ENCODE data around the gene IQCE.

Gene IQCE

DNA sequence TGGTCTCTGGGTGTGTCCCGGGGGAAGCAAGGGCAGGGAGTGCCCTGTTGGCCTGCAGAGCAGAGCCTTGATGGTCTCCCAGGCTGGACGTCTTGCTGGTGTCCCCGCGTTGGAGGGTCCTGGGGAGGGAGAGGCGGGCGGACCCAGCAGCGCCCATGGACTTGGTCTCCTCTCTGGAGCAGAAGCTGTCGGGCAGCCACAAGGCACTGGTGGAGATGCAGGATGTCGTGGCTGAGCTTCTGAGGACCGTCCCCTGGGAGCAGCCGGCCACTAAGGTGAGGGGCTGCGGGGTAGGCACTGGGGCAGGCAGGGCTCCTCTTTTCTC, 93.9 kb downstream of the IQCE start:
- TF ChIP-seq, protein P1, sequence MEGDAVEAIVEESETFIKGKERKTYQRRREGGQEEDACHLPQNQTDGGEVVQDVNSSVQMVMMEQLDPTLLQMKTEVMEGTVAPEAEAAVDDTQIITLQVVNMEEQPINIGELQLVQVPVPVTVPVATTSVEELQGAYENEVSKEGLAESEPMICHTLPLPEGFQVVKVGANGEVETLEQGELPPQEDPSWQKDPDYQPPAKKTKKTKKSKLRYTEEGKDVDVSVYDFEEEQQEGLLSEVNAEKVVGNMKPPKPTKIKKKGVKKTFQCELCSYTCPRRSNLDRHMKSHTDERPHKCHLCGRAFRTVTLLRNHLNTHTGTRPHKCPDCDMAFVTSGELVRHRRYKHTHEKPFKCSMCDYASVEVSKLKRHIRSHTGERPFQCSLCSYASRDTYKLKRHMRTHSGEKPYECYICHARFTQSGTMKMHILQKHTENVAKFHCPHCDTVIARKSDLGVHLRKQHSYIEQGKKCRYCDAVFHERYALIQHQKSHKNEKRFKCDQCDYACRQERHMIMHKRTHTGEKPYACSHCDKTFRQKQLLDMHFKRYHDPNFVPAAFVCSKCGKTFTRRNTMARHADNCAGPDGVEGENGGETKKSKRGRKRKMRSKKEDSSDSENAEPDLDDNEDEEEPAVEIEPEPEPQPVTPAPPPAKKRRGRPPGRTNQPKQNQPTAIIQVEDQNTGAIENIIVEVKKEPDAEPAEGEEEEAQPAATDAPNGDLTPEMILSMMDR (IDR thresholded peaks at IDR 0.05) = no peak

DNA sequence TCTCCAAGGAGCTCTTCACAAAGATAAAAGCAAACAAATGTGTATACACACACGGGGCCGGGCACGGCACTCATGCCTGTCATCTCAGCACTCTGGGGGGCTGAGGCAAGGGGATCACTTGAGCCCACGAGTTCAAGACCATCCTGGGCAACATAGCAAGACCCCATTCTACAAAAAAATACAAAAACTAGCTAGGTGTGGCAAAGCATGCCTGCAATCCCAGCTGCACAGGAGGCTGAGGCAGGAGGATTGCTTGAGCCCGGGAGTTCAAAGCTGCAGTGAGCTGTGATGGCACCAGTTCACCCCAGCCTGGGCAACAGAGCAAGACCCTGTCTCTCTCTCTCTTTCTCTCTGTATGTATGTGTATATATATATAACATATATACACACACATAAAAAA, 95.3 kb downstream of the IQCE start:
- TF ChIP-seq, protein P1 (IDR thresholded peaks at IDR 0.05) = no peak

DNA sequence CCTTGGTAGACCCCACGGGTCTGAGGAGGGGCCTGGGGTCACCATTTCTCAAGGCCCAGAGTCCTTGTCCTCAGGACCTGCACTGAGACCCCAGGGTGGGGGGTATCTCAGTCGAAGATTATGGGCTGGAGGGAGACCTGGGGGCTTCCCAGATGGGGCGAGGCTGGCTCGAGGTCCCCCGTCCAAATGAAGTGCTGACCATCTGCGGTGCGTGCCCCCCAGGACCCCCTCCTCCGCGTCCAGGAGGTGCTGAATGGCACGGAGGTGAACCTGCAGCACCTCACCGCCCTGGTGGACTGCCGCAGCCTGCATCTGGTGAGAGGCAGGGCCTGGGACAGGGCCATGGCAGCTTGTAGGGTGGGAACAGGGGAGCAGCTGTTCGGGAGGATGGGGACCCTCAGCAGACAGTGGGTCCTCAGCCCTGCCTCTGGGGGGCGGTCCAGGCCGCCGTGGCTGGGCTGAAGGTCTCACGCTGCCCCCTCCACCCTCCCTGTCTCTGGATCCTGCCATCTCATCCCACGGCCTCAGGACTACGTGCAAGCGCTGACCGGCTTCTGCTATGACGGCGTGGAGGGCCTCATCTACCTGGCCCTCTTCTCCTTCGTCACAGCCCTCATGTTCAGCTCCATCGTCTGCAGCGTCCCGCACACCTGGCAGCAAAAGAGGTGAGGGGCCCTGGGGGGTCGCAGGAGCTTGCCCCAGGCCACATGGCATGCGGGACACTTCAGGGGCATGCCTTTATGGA, 97.3 kb downstream of the IQCE start:
- TF ChIP-seq, protein P1 (IDR thresholded peaks at IDR 0.05) = no peak

DNA sequence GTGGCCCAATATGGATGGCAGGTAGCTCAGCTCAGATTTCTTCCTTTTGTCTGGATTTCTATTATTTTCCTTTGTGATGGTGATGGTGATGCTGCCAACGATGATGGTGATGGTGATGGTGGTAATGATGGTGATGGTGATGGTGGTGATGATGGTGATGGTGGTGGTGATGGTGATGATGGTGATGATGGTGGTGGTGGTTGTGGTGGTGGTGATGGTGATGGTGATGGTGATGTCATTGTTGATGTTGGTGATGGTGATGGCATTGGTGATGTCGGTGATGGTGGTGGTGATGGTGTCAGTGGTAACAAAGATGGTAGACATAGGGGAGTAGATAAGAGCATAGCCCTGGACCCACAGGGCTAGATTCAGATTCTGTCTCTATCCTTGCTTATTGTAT, 98.4 kb downstream of the IQCE start:
- TF ChIP-seq, protein P1 (IDR thresholded peaks at IDR 0.05) = no peak

DNA sequence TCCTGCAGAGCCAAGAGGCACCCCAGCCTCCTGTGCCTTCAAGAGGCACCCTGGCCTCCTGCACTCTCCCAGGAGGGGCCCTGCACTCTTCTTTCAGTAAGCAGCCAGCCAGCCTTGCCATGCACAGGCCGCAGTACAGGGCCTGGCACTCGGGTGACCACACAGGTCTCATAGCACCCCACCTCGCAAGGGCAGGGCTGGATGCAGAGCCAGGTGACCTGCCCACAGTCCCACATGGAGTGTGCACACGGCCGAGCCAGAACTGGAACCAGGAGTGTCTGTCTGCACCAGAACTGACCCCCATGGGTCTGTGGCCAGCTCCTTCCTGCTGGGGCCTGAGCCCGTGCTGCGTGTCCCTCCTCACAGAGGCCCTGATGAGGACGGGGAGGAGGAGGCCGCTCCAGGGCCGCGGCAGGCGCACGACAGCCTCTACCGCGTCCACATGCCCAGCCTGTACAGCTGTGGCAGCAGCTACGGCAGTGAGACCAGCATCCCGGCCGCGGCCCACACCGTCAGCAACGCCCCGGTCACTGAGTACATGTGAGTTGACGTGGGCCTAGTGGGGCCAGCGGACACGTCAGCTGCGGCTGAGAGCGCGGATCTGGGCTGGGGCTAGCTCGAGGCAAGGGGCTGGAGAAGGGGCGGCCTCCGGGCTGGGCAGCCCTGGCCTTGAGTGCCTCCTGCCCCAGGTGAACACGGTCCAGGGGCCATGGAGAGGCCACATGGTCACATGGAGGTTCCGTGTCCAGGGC, 99.3 kb downstream of the IQCE start:
- TF ChIP-seq, protein P1 (IDR thresholded peaks at IDR 0.05) = no peak

DNA sequence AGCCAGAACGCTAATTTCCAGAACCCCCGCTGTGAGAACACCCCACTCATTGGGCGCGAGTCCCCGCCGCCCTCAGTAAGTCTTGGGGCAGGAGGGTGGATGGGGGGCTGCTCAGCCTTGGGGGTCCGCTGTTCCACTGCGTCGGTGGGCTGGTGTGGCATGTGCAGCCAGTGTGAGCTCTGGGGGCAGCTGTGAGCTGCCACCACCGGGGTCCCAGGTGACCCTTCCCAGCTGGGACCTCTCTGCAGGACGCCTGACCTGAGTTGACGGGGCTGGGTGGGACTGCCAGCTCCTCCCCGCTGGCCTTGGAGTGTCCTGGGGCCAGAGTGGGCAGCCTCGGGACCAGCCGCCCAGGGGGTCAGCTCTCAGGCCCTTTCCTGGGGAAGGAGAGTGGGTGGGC, 100.2 kb downstream of the IQCE start:
- TF ChIP-seq, protein P1 (IDR thresholded peaks at IDR 0.05) = no peak

DNA sequence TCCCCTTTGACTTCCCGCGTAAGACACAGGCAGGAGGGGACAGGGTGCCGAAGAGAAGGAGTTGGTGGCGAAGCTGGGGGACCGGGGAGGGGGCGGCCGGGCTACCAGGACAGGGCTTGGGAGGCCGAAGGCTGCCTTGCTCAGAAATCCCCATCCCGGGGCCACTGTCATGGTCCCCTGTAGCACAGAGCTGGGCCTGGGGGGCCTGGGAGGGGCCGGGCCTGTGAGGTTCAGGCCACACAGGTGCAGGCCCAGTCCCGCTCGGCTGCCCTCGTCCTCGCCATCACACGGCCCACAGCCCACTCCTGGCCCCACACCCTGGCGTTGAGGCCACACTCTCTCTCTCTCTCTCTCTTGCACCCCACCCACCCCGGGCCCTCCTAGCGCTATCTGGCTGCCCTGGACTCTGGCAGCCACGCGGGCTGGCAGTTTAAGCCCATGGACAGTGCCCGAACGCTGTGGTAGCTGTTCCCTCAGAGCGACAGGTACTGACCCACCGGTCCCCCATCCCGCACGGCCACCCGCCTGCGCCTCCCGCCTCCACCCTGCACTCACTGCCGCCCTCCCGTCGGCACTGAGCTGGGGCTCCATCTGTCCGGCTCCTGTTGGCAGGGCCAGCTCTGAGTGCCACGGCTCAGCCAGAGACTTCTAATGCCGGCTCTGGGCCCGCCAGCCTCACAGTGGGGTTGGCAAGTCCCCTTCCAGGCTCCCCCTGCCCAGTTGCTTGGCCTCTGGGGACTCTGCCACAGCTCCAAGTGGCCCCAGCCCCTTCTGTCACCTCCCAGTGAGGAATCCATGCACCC, 101.0 kb downstream of the IQCE start:
- TF ChIP-seq, protein P1 (IDR thresholded peaks at IDR 0.05) = no peak
